HepG2 (cell line): ENCODE results near the gene EHD4.

Experiments used
- EZH2 ChIP-seq: conservative IDR thresholded peaks from 2 replicates; pipeline ENCODE4 v1.6.1; 2012; ENCODE audit warnings: mild to moderate bottlenecking, low read depth, low read length, moderate library complexity
- PREB ChIP-seq: sonication (generic); formaldehyde crosslinking; IDR thresholded peaks from 2 replicates; pipeline ENCODE4 v1.4.0; 2020; ENCODE audit warnings: missing genetic modification reagents
- RBFOX2 ChIP-seq: fragments of 200-400 bp; formaldehyde crosslinking; IDR thresholded peaks from 2 replicates; pipeline ENCODE4 v1.6.1; 2017; ENCODE audit warnings: low read depth, mild to moderate bottlenecking, low read length
- TAF15 ChIP-seq: fragments of 200-400 bp; formaldehyde crosslinking; IDR thresholded peaks from one replicate; pipeline ENCODE4 v1.6.1; 2018; ENCODE audit warnings: mild to moderate bottlenecking, low read depth, low read length; ENCODE audit not compliant: poor library complexity, severe bottlenecking
- ZBTB21 ChIP-seq: sonication (generic); formaldehyde crosslinking; IDR thresholded peaks from 2 replicates; pipeline ENCODE4 v1.4.0; 2020; ENCODE audit warnings: missing genetic modification reagents
- ZBTB3 ChIP-seq: sonication (generic); formaldehyde crosslinking; IDR thresholded peaks from 2 replicates; pipeline ENCODE4 v1.4.0; 2020; ENCODE audit warnings: low read depth, mild to moderate bottlenecking, moderate library complexity, missing genetic modification reagents, borderline replicate concordance
- ZNF644 ChIP-seq: IDR thresholded peaks from 2 replicates; pipeline ENCODE4 v1.6.1; 2016; ENCODE audit warnings: low read depth

GRCh38 chr15:42018306-42019224 is 46.2 kb upstream of the EHD4 start:
- TF ChIP-seq ZNF644 (CRISPR knock-in tag) (no peak), ZBTB21 (CRISPR knock-in tag) (no peak), EZH2 (no peak), TAF15 (no peak), PREB (no peak), RBFOX2 (no peak), ZBTB3 (CRISPR knock-in tag) (no peak)
